Bronchial epithelial cell (primary cell): ENCODE data around the gene SLC9A9. TPM values are rescaled to one million over a fixed set of nuclear protein-coding genes. Genes with fewer than 3 reads are reported as not detected.

Experiments
- DNase-seq: peaks from one replicate; pipeline ENCODE4 v3.0.0-alpha.2; 2010; ENCODE audit warnings: low read depth
- FAIRE-seq: peaks from 2 replicates; lab custom pipeline; 2011; peaks lifted over from hg19 to GRCh38; lab: Jason Lieb, UNC
- H3K27me3 ChIP-seq: 2 replicates; pipeline ENCODE4 v1.5.1; 2011; ENCODE audit warnings: low read length; ENCODE audit not compliant: control insufficient read depth, insufficient read depth
- H3K36me3 ChIP-seq: 2 replicates; pipeline ENCODE4 v1.5.1; 2011; ENCODE audit warnings: low read length; ENCODE audit not compliant: control insufficient read depth, insufficient read depth
- H3K4me3 ChIP-seq: 2 replicates; pipeline ENCODE4 v1.5.1; 2011; ENCODE audit warnings: mild to moderate bottlenecking, low read depth, low read length, control low read depth
- CTCF ChIP-seq: IDR thresholded peaks from 2 replicates; pipeline ENCODE4 v1.5.1; 2011; ENCODE audit warnings: mild to moderate bottlenecking, moderate library complexity, low read length, control low read depth, inconsistent platforms; ENCODE audit not compliant: insufficient read depth, severe bottlenecking
- total RNA-seq: library from RNA; depleted of rRNA; stranded (reverse); fragments of >200 nt; gene quantifications from 2 replicates; pipeline ENCODE4 v1.2.1, GENCODE V29; 2014

The SLC9A9 gene
- total RNA-seq, 1 donor from 2014 or later: 1.3 TPM

GRCh38 chr3:143674100-143674968 is 173.9 kb downstream of the SLC9A9 start:
- FAIRE-seq (no peak), DNase-seq (peak; percentile 64)
- Histone ChIP-seq H3K27me3 (no peaks in the 10 kb centered on the region), H3K36me3 (no peaks in the 10 kb centered on the region), H3K4me3 (no peak overlapping the region)
- TF ChIP-seq CTCF: peak; percentile 72

GRCh38 chr3:143672396-143673165 is 175.7 kb downstream of the SLC9A9 start:
- H3K4me3 ChIP-seq: no peak overlapping the region
- no peak for FAIRE-seq
- no peaks in the 10 kb centered on the region for H3K36me3 ChIP-seq
- TF ChIP-seq CTCF: no peak
- DNase-seq: no peak
- H3K27me3 ChIP-seq: no peaks in the 10 kb centered on the region

- Histone ChIP-seq H3K36me3 (no peaks in the 10 kb centered on the region), H3K27me3 (no peaks in the 10 kb centered on the region), H3K4me3 (no peak overlapping the region)
- TF ChIP-seq CTCF: no peak
- FAIRE-seq (no peak), DNase-seq (no peak)
Measured at GRCh38 chr3:143671626-143672025, 176.6 kb downstream of the SLC9A9 start.

GRCh38 chr3:143668924-143669790 is 179.1 kb downstream of the SLC9A9 start:
- Histone ChIP-seq H3K36me3 (no peaks in the 10 kb centered on the region), H3K4me3 (no peak overlapping the region), H3K27me3 (no peaks in the 10 kb centered on the region)
- no peak for DNase-seq
- no peak for TF ChIP-seq CTCF
- FAIRE-seq: no peak

GRCh38 chr3:143668385-143668784 is 179.9 kb downstream of the SLC9A9 start:
- Histone ChIP-seq H3K36me3 (no peaks in the 10 kb centered on the region), H3K27me3 (no peaks in the 10 kb centered on the region), H3K4me3 (no peak overlapping the region)
- FAIRE-seq (no peak), DNase-seq (no peak)
- no peak for TF ChIP-seq CTCF
